Ishikawa (cell line): ENCODE data around the gene ANXA2.

Experiments
- CEBPB ChIP-seq: IDR thresholded peaks from 2 replicates; pipeline ENCODE4 v1.6.1; 2012
- CREB1 ChIP-seq: IDR thresholded peaks from 2 replicates; pipeline ENCODE4 v1.6.1; 2012; ENCODE audit warnings: low read depth
- EP300 ChIP-seq: IDR thresholded peaks from 2 replicates; pipeline ENCODE4 v1.6.1; 2012; ENCODE audit warnings: borderline replicate concordance
- FOXM1 ChIP-seq: IDR thresholded peaks from 2 replicates; pipeline ENCODE4 v1.6.1; 2012; ENCODE audit warnings: low read depth, borderline replicate concordance
- NFIC ChIP-seq: IDR thresholded peaks from 2 replicates; pipeline ENCODE4 v1.6.1; 2012
- RAD21 ChIP-seq: IDR thresholded peaks from 2 replicates; pipeline ENCODE4 v1.6.1; 2012; ENCODE audit warnings: low read depth
- TAF1 ChIP-seq: IDR thresholded peaks from 2 replicates; pipeline ENCODE4 v1.6.1; 2012; ENCODE audit warnings: low read depth, mild to moderate bottlenecking
- TCF12 ChIP-seq: IDR thresholded peaks from 2 replicates; pipeline ENCODE4 v1.6.1; 2012; ENCODE audit warnings: low read depth
- TEAD4 ChIP-seq: IDR thresholded peaks from 2 replicates; pipeline ENCODE4 v1.6.1; 2012
- YY1 ChIP-seq: IDR thresholded peaks from 2 replicates; pipeline ENCODE4 v1.6.1; 2012; ENCODE audit warnings: low read depth
- ZBTB7A ChIP-seq: IDR thresholded peaks from 2 replicates; pipeline ENCODE4 v1.6.1; 2012; ENCODE audit warnings: low read depth
- TF ChIP-seq, protein P1 (sequence below): IDR thresholded peaks from 2 replicates; pipeline ENCODE4 v1.6.1; 2012
- TF ChIP-seq, protein P2 (sequence below): IDR thresholded peaks from 2 replicates; pipeline ENCODE4 v1.6.1; 2012
- TF ChIP-seq, protein P3 (sequence below): IDR thresholded peaks from 2 replicates; pipeline ENCODE4 v1.6.1; 2012; ENCODE audit warnings: low read depth, mild to moderate bottlenecking

DNA sequence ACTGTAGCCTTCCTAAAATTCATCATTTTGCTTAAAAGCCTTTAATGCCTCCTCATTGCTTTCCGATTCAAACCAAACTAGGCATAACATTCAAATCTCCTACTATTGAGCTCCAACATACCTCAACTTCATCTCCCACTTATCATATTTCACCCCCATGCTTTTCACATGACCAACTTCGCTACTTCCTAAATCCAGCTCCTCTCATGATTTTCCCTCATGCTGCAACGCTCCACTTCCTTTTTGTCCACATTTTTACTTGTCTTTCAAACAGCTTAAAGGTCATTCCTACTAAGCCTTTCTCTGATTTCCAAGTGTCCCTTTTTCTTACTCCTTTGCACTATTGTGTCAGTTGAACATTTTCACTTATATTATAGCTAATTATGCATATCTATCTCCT, 20.3 kb upstream of the ANXA2 start:
- TF ChIP-seq FOXM1 (no peak), CREB1 (no peak), TAF1 (no peak), TEAD4 (no peak), NFIC (no peak), ZBTB7A (no peak), CEBPB (no peak), EP300 (no peak), TCF12 (no peak), YY1 (no peak), RAD21 (no peak)
- TF ChIP-seq, protein P1, sequence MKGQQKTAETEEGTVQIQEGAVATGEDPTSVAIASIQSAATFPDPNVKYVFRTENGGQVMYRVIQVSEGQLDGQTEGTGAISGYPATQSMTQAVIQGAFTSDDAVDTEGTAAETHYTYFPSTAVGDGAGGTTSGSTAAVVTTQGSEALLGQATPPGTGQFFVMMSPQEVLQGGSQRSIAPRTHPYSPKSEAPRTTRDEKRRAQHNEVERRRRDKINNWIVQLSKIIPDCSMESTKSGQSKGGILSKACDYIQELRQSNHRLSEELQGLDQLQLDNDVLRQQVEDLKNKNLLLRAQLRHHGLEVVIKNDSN, result no peak
- TF ChIP-seq, protein P2, sequence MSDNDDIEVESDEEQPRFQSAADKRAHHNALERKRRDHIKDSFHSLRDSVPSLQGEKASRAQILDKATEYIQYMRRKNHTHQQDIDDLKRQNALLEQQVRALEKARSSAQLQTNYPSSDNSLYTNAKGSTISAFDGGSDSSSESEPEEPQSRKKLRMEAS, result no peak
- TF ChIP-seq, protein P3, sequence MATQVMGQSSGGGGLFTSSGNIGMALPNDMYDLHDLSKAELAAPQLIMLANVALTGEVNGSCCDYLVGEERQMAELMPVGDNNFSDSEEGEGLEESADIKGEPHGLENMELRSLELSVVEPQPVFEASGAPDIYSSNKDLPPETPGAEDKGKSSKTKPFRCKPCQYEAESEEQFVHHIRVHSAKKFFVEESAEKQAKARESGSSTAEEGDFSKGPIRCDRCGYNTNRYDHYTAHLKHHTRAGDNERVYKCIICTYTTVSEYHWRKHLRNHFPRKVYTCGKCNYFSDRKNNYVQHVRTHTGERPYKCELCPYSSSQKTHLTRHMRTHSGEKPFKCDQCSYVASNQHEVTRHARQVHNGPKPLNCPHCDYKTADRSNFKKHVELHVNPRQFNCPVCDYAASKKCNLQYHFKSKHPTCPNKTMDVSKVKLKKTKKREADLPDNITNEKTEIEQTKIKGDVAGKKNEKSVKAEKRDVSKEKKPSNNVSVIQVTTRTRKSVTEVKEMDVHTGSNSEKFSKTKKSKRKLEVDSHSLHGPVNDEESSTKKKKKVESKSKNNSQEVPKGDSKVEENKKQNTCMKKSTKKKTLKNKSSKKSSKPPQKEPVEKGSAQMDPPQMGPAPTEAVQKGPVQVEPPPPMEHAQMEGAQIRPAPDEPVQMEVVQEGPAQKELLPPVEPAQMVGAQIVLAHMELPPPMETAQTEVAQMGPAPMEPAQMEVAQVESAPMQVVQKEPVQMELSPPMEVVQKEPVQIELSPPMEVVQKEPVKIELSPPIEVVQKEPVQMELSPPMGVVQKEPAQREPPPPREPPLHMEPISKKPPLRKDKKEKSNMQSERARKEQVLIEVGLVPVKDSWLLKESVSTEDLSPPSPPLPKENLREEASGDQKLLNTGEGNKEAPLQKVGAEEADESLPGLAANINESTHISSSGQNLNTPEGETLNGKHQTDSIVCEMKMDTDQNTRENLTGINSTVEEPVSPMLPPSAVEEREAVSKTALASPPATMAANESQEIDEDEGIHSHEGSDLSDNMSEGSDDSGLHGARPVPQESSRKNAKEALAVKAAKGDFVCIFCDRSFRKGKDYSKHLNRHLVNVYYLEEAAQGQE, result no peak
